HepG2 (cell line): ENCODE measurements around the gene IRF2BPL. TPM values are rescaled to one million over a fixed set of nuclear protein-coding genes. Genes with fewer than 3 reads are reported as not detected.
A peak's percentile ranks its signal among the peaks of the same experiment; 100 is the strongest.

ENCODE experiments used
- BATF2 ChIP-seq: sonication (generic); formaldehyde crosslinking; IDR thresholded peaks from 2 replicates; pipeline ENCODE4 v1.8.0; 2022; ENCODE audit warnings: mild to moderate bottlenecking, missing genetic modification reagents, moderate library complexity
- EEA1 ChIP-seq: sonication (generic); formaldehyde crosslinking; IDR thresholded peaks from 2 replicates; pipeline ENCODE4 v1.5.1; 2020; ENCODE audit warnings: mild to moderate bottlenecking, missing genetic modification reagents, borderline replicate concordance
- EED ChIP-seq: sonication (generic); formaldehyde crosslinking; IDR thresholded peaks from 2 replicates; pipeline ENCODE4 v1.5.0; 2020; ENCODE audit warnings: mild to moderate bottlenecking, missing genetic modification reagents
- ERF ChIP-seq: IDR thresholded peaks from 2 replicates; pipeline ENCODE4 v1.6.1; 2018; ENCODE audit warnings: missing biosample characterization, missing genetic modification reagents
- HOXA3 ChIP-seq: sonication (generic); formaldehyde crosslinking; IDR thresholded peaks from 2 replicates; pipeline ENCODE4 v1.5.0; 2020; ENCODE audit warnings: missing genetic modification reagents
- KDM5A ChIP-seq: fragments of 200-600 bp; sonication (generic); IDR thresholded peaks from 2 replicates; pipeline ENCODE4 v1.7.0; 2018; ENCODE audit warnings: antibody characterized with exemption, mild to moderate bottlenecking, low read length, borderline replicate concordance
- PHF21A ChIP-seq: sonication (generic); formaldehyde crosslinking; IDR thresholded peaks from 2 replicates; pipeline ENCODE4 v1.5.0; 2020; ENCODE audit warnings: mild to moderate bottlenecking, missing genetic modification reagents
- SMYD3 ChIP-seq: sonication (generic); formaldehyde crosslinking; IDR thresholded peaks from 2 replicates; pipeline ENCODE4 v1.8.1; 2023; ENCODE audit warnings: mild to moderate bottlenecking, missing genetic modification reagents
- STAG1 ChIP-seq: sonication (generic); formaldehyde crosslinking; IDR thresholded peaks from 2 replicates; pipeline ENCODE4 v1.4.0; 2020; ENCODE audit warnings: missing genetic modification reagents
- ZNF382 ChIP-seq: sonication (generic); formaldehyde crosslinking; IDR thresholded peaks from 2 replicates; pipeline ENCODE4 v1.5.0; 2020; ENCODE audit warnings: missing genetic modification reagents, mild to moderate bottlenecking, borderline replicate concordance
- ZNF558 ChIP-seq: sonication (generic); formaldehyde crosslinking; IDR thresholded peaks from 2 replicates; pipeline ENCODE4 v1.9.0; 2022; ENCODE audit warnings: mild to moderate bottlenecking, missing genetic modification reagents, borderline replicate concordance
- ZNF614 ChIP-seq: IDR thresholded peaks from 2 replicates; pipeline ENCODE4 v1.6.1; 2018; ENCODE audit warnings: missing biosample characterization, missing genetic modification reagents, inconsistent platforms, borderline replicate concordance
- ZNF629 ChIP-seq: sonication (generic); formaldehyde crosslinking; conservative IDR thresholded peaks from 2 replicates; pipeline ENCODE4 v1.5.0; 2020; ENCODE audit warnings: missing genetic modification reagents
- ZNF674 ChIP-seq: sonication (generic); formaldehyde crosslinking; IDR thresholded peaks from 2 replicates; pipeline ENCODE4 v1.5.0; 2020; ENCODE audit warnings: low read depth, mild to moderate bottlenecking, missing genetic modification reagents
- ZNF761 ChIP-seq: sonication (generic); formaldehyde crosslinking; conservative IDR thresholded peaks from 2 replicates; pipeline ENCODE4 v1.4.0; 2020; ENCODE audit warnings: mild to moderate bottlenecking, missing genetic modification reagents
- ZNF878 ChIP-seq: sonication (generic); formaldehyde crosslinking; IDR thresholded peaks from 2 replicates; pipeline ENCODE4 v1.8.1; 2023; ENCODE audit warnings: mild to moderate bottlenecking, missing genetic modification reagents, moderate library complexity
- ZSCAN22 ChIP-seq: sonication (generic); formaldehyde crosslinking; IDR thresholded peaks from 2 replicates; pipeline ENCODE4 v1.4.0; 2020; ENCODE audit warnings: mild to moderate bottlenecking, missing genetic modification reagents
- polyA plus RNA-seq, 8 experiments: library from polyadenylated mRNA; depleted of rRNA in 3 of 8; stranded (reverse) in 7 of 8; unstranded in 1 of 8; fragments of >200 nt; fragmentation: Illumina TruSeq in 4 of 8; extraction: Trizol in 4 of 8; gene quantifications; 2 replicates each; pipeline versions ENCODE4 v1.2.1 to v1.2.3, GENCODE V29; 2011 to 2016; ENCODE audit warnings: low read depth in 4 of 8, missing spikeins in 1 of 8, mixed read lengths in 1 of 8; ENCODE audit not compliant: insufficient read depth in 1 of 8
- total RNA-seq, 5 experiments: library from RNA; depleted of rRNA; stranded (reverse); fragments of >200 nt; fragmentation: Illumina TruSeq; extraction: Trizol; gene quantifications; 2 replicates each; pipeline ENCODE4 v1.2.3, GENCODE V29; 2016; ENCODE audit warnings: low read depth in 1 of 5
- TF ChIP-seq, protein P1 (sequence below): sonication (generic); formaldehyde crosslinking; IDR thresholded peaks from 2 replicates; pipeline ENCODE4 v1.9.0; 2021; ENCODE audit warnings: mild to moderate bottlenecking, missing genetic modification reagents
- TF ChIP-seq, protein P2 (sequence below): sonication (generic); formaldehyde crosslinking; IDR thresholded peaks from 2 replicates; pipeline ENCODE4 v1.5.1; 2020; ENCODE audit warnings: mild to moderate bottlenecking, missing genetic modification reagents

Gene IRF2BPL
- total and polyA plus RNA-seq, 2 of the 13 experiments (the other 11 are each of a cell fraction or from before 2014, with no cell fraction given), result 6.6 to 8.4 TPM

- TF ChIP-seq ZNF614 (CRISPR knock-in tag) (peak; percentile 86; the same call in 1 of the 2 replicates), ZNF878 (CRISPR knock-in tag) (peak; percentile 65; the same call in 1 of the 2 replicates), HOXA3 (CRISPR knock-in tag) (peak; percentile 47; the same call in 1 of the 2 replicates), BATF2 (no peak), PHF21A (CRISPR knock-in tag) (peak; percentile 53; the same call in 1 of the 2 replicates), ZNF629 (CRISPR knock-in tag) (peak; percentile 97), EEA1 (CRISPR knock-in tag) (no peak), STAG1 (CRISPR knock-in tag) (peak; percentile 7; the same call in 1 of the 2 replicates), ERF (no peak), ZNF558 (CRISPR knock-in tag) (no peak), ZNF382 (no peak), SMYD3 (CRISPR knock-in tag) (no peak), KDM5A (no peak), EED (no peak), ZNF761 (CRISPR knock-in tag) (no peak), ZNF674 (CRISPR knock-in tag) (no peak), ZSCAN22 (CRISPR knock-in tag) (no peak)
- TF ChIP-seq, protein P1, sequence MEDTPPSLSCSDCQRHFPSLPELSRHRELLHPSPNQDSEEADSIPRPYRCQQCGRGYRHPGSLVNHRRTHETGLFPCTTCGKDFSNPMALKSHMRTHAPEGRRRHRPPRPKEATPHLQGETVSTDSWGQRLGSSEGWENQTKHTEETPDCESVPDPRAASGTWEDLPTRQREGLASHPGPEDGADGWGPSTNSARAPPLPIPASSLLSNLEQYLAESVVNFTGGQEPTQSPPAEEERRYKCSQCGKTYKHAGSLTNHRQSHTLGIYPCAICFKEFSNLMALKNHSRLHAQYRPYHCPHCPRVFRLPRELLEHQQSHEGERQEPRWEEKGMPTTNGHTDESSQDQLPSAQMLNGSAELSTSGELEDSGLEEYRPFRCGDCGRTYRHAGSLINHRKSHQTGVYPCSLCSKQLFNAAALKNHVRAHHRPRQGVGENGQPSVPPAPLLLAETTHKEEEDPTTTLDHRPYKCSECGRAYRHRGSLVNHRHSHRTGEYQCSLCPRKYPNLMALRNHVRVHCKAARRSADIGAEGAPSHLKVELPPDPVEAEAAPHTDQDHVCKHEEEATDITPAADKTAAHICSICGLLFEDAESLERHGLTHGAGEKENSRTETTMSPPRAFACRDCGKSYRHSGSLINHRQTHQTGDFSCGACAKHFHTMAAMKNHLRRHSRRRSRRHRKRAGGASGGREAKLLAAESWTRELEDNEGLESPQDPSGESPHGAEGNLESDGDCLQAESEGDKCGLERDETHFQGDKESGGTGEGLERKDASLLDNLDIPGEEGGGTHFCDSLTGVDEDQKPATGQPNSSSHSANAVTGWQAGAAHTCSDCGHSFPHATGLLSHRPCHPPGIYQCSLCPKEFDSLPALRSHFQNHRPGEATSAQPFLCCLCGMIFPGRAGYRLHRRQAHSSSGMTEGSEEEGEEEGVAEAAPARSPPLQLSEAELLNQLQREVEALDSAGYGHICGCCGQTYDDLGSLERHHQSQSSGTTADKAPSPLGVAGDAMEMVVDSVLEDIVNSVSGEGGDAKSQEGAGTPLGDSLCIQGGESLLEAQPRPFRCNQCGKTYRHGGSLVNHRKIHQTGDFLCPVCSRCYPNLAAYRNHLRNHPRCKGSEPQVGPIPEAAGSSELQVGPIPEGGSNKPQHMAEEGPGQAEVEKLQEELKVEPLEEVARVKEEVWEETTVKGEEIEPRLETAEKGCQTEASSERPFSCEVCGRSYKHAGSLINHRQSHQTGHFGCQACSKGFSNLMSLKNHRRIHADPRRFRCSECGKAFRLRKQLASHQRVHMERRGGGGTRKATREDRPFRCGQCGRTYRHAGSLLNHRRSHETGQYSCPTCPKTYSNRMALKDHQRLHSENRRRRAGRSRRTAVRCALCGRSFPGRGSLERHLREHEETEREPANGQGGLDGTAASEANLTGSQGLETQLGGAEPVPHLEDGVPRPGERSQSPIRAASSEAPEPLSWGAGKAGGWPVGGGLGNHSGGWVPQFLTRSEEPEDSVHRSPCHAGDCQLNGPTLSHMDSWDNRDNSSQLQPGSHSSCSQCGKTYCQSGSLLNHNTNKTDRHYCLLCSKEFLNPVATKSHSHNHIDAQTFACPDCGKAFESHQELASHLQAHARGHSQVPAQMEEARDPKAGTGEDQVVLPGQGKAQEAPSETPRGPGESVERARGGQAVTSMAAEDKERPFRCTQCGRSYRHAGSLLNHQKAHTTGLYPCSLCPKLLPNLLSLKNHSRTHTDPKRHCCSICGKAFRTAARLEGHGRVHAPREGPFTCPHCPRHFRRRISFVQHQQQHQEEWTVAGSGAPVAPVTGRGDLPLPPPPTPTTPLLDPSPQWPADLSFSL, result no peak
- TF ChIP-seq, protein P2, sequence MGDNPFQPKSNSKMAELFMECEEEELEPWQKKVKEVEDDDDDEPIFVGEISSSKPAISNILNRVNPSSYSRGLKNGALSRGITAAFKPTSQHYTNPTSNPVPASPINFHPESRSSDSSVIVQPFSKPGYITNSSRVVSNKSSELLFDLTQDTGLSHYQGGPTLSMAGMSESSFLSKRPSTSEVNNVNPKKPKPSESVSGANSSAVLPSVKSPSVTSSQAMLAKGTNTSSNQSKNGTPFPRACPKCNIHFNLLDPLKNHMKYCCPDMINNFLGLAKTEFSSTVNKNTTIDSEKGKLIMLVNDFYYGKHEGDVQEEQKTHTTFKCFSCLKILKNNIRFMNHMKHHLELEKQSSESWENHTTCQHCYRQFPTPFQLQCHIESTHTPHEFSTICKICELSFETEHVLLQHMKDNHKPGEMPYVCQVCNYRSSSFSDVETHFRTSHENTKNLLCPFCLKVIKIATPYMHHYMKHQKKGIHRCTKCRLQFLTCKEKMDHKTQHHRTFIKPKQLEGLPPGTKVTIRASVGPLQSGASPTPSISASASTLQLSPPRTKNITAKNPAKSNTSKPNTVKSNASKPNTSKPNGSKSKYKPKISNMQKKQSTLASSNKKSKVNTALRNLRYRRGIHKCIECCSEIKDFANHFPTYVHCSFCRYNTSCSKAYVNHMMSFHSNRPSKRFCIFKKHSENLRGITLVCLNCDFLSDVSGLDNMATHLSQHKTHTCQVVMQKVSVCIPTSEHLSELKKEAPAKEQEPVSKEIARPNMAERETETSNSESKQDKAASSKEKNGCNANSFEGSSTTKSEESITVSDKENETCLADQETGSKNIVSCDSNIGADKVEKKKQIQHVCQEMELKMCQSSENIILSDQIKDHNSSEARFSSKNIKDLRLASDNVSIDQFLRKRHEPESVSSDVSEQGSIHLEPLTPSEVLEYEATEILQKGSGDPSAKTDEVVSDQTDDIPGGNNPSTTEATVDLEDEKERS (CRISPR knock-in tag), result no peak
Observed at GRCh38 chr14:77033622-77034589, 5.4 kb upstream of the IRF2BPL start (continued).
